HepG2 (cell line): ENCODE measurements around the gene KCTD6. TPM values are rescaled to one million over a fixed set of nuclear protein-coding genes. Genes with fewer than 3 reads are reported as not detected.

Source experiments
- HNF4A ChIP-seq: sonication (generic); formaldehyde crosslinking; IDR thresholded peaks from 2 replicates; pipeline ENCODE4 v1.4.0; 2020; ENCODE audit warnings: missing genetic modification reagents
- HOXA5 ChIP-seq: sonication (generic); formaldehyde crosslinking; IDR thresholded peaks from 2 replicates; pipeline ENCODE4 v1.4.0; 2020; ENCODE audit warnings: missing genetic modification reagents
- IRF2 ChIP-seq: IDR thresholded peaks from 2 replicates; pipeline ENCODE4 v1.6.1; 2018; ENCODE audit warnings: missing genetic modification reagents, missing compliant biosample characterization
- MAFG ChIP-seq: sonication (generic); formaldehyde crosslinking; IDR thresholded peaks from 2 replicates; pipeline ENCODE4 v1.5.1; 2020; ENCODE audit warnings: mild to moderate bottlenecking, missing genetic modification reagents
- MIER2 ChIP-seq: IDR thresholded peaks from 2 replicates; pipeline ENCODE4 v1.6.1; 2016; ENCODE audit warnings: missing biosample characterization, missing genetic modification reagents
- PAXIP1 ChIP-seq: sonication (generic); formaldehyde crosslinking; conservative IDR thresholded peaks from 2 replicates; pipeline ENCODE4 v1.4.0; 2020; ENCODE audit warnings: mild to moderate bottlenecking, missing genetic modification reagents, moderate library complexity
- PHB2 ChIP-seq: fragments of 450-650 bp; IDR thresholded peaks from 2 replicates; pipeline ENCODE4 v1.6.1; 2018; ENCODE audit not compliant: partially characterized antibody
- PHF20 ChIP-seq: sonication (generic); formaldehyde crosslinking; IDR thresholded peaks from 2 replicates; pipeline ENCODE4 v1.5.0; 2020; ENCODE audit warnings: mild to moderate bottlenecking, missing genetic modification reagents
- RXRA ChIP-seq: sonication (generic); formaldehyde crosslinking; IDR thresholded peaks from 2 replicates; pipeline ENCODE4 v1.5.1; 2020; ENCODE audit warnings: missing genetic modification reagents
- SAP130 ChIP-seq: IDR thresholded peaks from 2 replicates; pipeline ENCODE4 v1.6.1; 2016; ENCODE audit warnings: low read depth
- ZBTB7B ChIP-seq: sonication (generic); formaldehyde crosslinking; IDR thresholded peaks from 2 replicates; pipeline ENCODE4 v1.4.0; 2020; ENCODE audit warnings: missing genetic modification reagents
- ZFX ChIP-seq: sonication (generic); formaldehyde crosslinking; IDR thresholded peaks from 2 replicates; pipeline ENCODE4 v1.4.0; 2020; ENCODE audit warnings: mild to moderate bottlenecking, low read depth, missing genetic modification reagents, moderate library complexity
- ZNF263 ChIP-seq: sonication (generic); formaldehyde crosslinking; IDR thresholded peaks from 2 replicates; pipeline ENCODE4 v1.4.0; 2020; ENCODE audit warnings: missing genetic modification reagents
- ZNF543 ChIP-seq: sonication (generic); formaldehyde crosslinking; IDR thresholded peaks from 2 replicates; pipeline ENCODE4 v1.4.0; 2020; ENCODE audit warnings: mild to moderate bottlenecking, missing genetic modification reagents
- ZNF609 ChIP-seq: sonication (generic); formaldehyde crosslinking; IDR thresholded peaks from 2 replicates; pipeline ENCODE4 v1.4.0; 2020; ENCODE audit warnings: mild to moderate bottlenecking, missing genetic modification reagents, borderline replicate concordance
- ZNF761 ChIP-seq: sonication (generic); formaldehyde crosslinking; conservative IDR thresholded peaks from 2 replicates; pipeline ENCODE4 v1.4.0; 2020; ENCODE audit warnings: mild to moderate bottlenecking, missing genetic modification reagents
- polyA plus RNA-seq, 8 experiments: library from polyadenylated mRNA; depleted of rRNA in 3 of 8; stranded (reverse) in 7 of 8; unstranded in 1 of 8; fragments of >200 nt; fragmentation: Illumina TruSeq in 4 of 8; extraction: Trizol in 4 of 8; gene quantifications; 2 replicates each; pipeline versions ENCODE4 v1.2.1 to v1.2.3, GENCODE V29; 2011 to 2016; ENCODE audit warnings: low read depth in 4 of 8, missing spikeins in 1 of 8, mixed read lengths in 1 of 8; ENCODE audit not compliant: insufficient read depth in 1 of 8
- total RNA-seq, 5 experiments: library from RNA; depleted of rRNA; stranded (reverse); fragments of >200 nt; fragmentation: Illumina TruSeq; extraction: Trizol; gene quantifications; 2 replicates each; pipeline ENCODE4 v1.2.3, GENCODE V29; 2016; ENCODE audit warnings: low read depth in 1 of 5
- TF ChIP-seq, protein P1 (sequence below): sonication (generic); formaldehyde crosslinking; IDR thresholded peaks from 2 replicates; pipeline ENCODE4 v1.5.0; 2020; ENCODE audit warnings: missing genetic modification reagents

Gene KCTD6
- total and polyA plus RNA-seq, 2 of the 13 experiments (the other 11 are each of a cell fraction or from before 2014, with no cell fraction given), result 13.4 to 14.2 TPM

GRCh38 chr3:58535531-58536500 lies 43.9 kb downstream of the KCTD6 start (continued):
- peak; percentile 75; the same call in 1 of the 2 replicates for TF ChIP-seq ZNF609 (CRISPR knock-in tag)
- peak; percentile 99 for TF ChIP-seq HNF4A
- TF ChIP-seq, protein P1, sequence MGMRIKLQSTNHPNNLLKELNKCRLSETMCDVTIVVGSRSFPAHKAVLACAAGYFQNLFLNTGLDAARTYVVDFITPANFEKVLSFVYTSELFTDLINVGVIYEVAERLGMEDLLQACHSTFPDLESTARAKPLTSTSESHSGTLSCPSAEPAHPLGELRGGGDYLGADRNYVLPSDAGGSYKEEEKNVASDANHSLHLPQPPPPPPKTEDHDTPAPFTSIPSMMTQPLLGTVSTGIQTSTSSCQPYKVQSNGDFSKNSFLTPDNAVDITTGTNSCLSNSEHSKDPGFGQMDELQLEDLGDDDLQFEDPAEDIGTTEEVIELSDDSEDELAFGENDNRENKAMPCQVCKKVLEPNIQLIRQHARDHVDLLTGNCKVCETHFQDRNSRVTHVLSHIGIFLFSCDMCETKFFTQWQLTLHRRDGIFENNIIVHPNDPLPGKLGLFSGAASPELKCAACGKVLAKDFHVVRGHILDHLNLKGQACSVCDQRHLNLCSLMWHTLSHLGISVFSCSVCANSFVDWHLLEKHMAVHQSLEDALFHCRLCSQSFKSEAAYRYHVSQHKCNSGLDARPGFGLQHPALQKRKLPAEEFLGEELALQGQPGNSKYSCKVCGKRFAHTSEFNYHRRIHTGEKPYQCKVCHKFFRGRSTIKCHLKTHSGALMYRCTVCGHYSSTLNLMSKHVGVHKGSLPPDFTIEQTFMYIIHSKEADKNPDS (CRISPR knock-in tag), result peak; percentile 87
- peak; percentile 27; the same call in 1 of the 2 replicates for TF ChIP-seq MIER2 (CRISPR knock-in tag)
- TF ChIP-seq PHF20 (CRISPR knock-in tag), result peak; percentile 57; the same call in 1 of the 2 replicates
- 0 out of 2 replicates have a peak, but pooled peaks have one; percentile 65 for TF ChIP-seq HOXA5 (CRISPR knock-in tag)
- TF ChIP-seq PHB2, result no peak
- TF ChIP-seq RXRA (CRISPR knock-in tag), result peak; percentile 95
- TF ChIP-seq ZFX (CRISPR knock-in tag), result peak; percentile 71
- TF ChIP-seq ZNF263 (CRISPR knock-in tag), result peak; percentile 89
- TF ChIP-seq IRF2, result peak; percentile 66; the same call in 1 of the 2 replicates
- TF ChIP-seq PAXIP1 (CRISPR knock-in tag), result peak; percentile 97
- peak; percentile 81 for TF ChIP-seq SAP130 (CRISPR knock-in tag)
- no peak; the same call in 1 of the 2 replicates for TF ChIP-seq ZNF543 (CRISPR knock-in tag)
- TF ChIP-seq MAFG (CRISPR knock-in tag), result no peak
- TF ChIP-seq ZBTB7B (CRISPR knock-in tag), result peak; percentile 57; the same call in 1 of the 2 replicates
- TF ChIP-seq ZNF761 (CRISPR knock-in tag), result peak; percentile 61; the same call in 1 of the 2 replicates
